ENCODE measurements around the gene CAPN13.

Gene CAPN13

GRCh38 chr2:30789670-30790210 is 17.5 kb downstream of the CAPN13 start:
- no peak for DNase-seq (ENCODE audit: low read depth, low spot score)

- DNase-seq (ENCODE audit: low read depth, low spot score) = no peak
Measured at GRCh38 chr2:30786923-30787685, 20.1 kb downstream of the CAPN13 start.

GRCh38 chr2:30784682-30785081 is 22.6 kb downstream of the CAPN13 start:
- DNase-seq (ENCODE audit: low read depth, low spot score) = no peak

- no peak for DNase-seq (ENCODE audit: low read depth, low spot score)
Measured at GRCh38 chr2:30781961-30782533, 25.2 kb downstream of the CAPN13 start.

- no peak for DNase-seq (ENCODE audit: low read depth, low spot score)
Measured at GRCh38 chr2:30781451-30781850, 25.8 kb downstream of the CAPN13 start.

- no peak for DNase-seq (ENCODE audit: low read depth, low spot score)
Measured at GRCh38 chr2:30780776-30781330, 26.4 kb downstream of the CAPN13 start.

- DNase-seq (ENCODE audit: low read depth, low spot score) = no peak
Measured at GRCh38 chr2:30778611-30779010, 28.6 kb downstream of the CAPN13 start.

- DNase-seq (ENCODE audit: low read depth, low spot score) = no peak
Measured at GRCh38 chr2:30777661-30778505, 29.4 kb downstream of the CAPN13 start.

- no peak for DNase-seq (ENCODE audit: low read depth, low spot score)
Measured at GRCh38 chr2:30776831-30777635, 30.2 kb downstream of the CAPN13 start.

- no peak for DNase-seq (ENCODE audit: low read depth, low spot score)
Measured at GRCh38 chr2:30775833-30776232, 31.4 kb downstream of the CAPN13 start.

- no peak for DNase-seq (ENCODE audit: low read depth, low spot score)
Measured at GRCh38 chr2:30772021-30772705, 35.1 kb downstream of the CAPN13 start.

GRCh38 chr2:30770816-30771576 is 36.2 kb downstream of the CAPN13 start:
- DNase-seq (ENCODE audit: low read depth, low spot score) = no peak

GRCh38 chr2:30769891-30770462 is 37.3 kb downstream of the CAPN13 start:
- DNase-seq (ENCODE audit: low read depth, low spot score) = no peak

- no peak for DNase-seq (ENCODE audit: low read depth, low spot score)
Measured at GRCh38 chr2:30769481-30769780, 37.8 kb downstream of the CAPN13 start.

- DNase-seq (ENCODE audit: low read depth, low spot score) = no peak
Measured at GRCh38 chr2:30768708-30769480, 38.4 kb downstream of the CAPN13 start.

GRCh38 chr2:30768036-30768686 is 39.1 kb downstream of the CAPN13 start:
- DNase-seq (ENCODE audit: low read depth, low spot score) = no peak

GRCh38 chr2:30766666-30767065 is 40.6 kb downstream of the CAPN13 start:
- no peak for DNase-seq (ENCODE audit: low read depth, low spot score)

GRCh38 chr2:30765876-30766470 is 41.3 kb downstream of the CAPN13 start:
- no peak for DNase-seq (ENCODE audit: low read depth, low spot score)

Measured in activated naive CD8-positive, alpha-beta T cell treated with anti-CD3 and anti-CD28 coated beads, Interleukin-2, amount 50 U/mL, for 16 hours (primary cell).